Astrocyte of the spinal cord (primary cell): Measurements from ENCODE around the gene BPGM.

ENCODE experiments used
- DNase-seq: peaks from one replicate; pipeline ENCODE4 v3.0.0; 2011; ENCODE audit warnings: low read depth, low spot score
- H3K4me3 ChIP-seq: 2 replicates; pipeline ENCODE4 v1.5.1; 2011; ENCODE audit warnings: low read depth, mild to moderate bottlenecking, low read length, moderate library complexity
- in situ Hi-C: cut with HindIII; loops from 2 replicates; pipeline ENCODE4 v1.10.0; 2017; ENCODE audit warnings: low sequenced_read_pairs
- TF ChIP-seq, protein P1 (sequence below): IDR thresholded peaks from 2 replicates; pipeline ENCODE4 v1.5.1; 2012; ENCODE audit warnings: low read depth, mild to moderate bottlenecking, low read length, inconsistent platforms

BPGM gene

DNA sequence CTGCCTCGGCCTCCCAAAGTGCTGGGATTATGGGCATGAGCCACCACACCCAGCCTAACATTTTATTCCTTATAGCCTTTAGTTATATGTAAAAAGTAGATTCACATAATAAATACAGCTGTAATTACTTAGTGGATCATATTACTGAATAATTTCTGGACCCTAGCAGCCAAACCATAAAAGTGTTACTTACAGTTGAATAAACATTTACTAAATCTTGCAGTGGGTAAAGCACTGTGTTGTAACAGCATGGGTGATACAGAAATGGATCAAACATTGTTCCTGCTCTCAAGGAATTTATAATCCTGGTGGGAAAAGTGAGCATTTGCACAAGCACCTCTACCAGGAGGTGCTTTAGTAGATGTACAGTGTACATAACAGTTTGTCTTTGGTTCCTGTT lies 25.0 kb downstream of the BPGM start:
- DNase-seq: no peak
- in situ Hi-C loops: no loop called here
- TF ChIP-seq, protein P1, sequence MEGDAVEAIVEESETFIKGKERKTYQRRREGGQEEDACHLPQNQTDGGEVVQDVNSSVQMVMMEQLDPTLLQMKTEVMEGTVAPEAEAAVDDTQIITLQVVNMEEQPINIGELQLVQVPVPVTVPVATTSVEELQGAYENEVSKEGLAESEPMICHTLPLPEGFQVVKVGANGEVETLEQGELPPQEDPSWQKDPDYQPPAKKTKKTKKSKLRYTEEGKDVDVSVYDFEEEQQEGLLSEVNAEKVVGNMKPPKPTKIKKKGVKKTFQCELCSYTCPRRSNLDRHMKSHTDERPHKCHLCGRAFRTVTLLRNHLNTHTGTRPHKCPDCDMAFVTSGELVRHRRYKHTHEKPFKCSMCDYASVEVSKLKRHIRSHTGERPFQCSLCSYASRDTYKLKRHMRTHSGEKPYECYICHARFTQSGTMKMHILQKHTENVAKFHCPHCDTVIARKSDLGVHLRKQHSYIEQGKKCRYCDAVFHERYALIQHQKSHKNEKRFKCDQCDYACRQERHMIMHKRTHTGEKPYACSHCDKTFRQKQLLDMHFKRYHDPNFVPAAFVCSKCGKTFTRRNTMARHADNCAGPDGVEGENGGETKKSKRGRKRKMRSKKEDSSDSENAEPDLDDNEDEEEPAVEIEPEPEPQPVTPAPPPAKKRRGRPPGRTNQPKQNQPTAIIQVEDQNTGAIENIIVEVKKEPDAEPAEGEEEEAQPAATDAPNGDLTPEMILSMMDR: no peak
- no peak overlapping the region for H3K4me3 ChIP-seq

GRCh38 chr7:134674424-134674823 lies 27.8 kb downstream of the BPGM start:
- no peak overlapping the region for H3K4me3 ChIP-seq
- in situ Hi-C loops: no loop called here
- no peak for DNase-seq
- TF ChIP-seq, protein P1: no peak

DNA sequence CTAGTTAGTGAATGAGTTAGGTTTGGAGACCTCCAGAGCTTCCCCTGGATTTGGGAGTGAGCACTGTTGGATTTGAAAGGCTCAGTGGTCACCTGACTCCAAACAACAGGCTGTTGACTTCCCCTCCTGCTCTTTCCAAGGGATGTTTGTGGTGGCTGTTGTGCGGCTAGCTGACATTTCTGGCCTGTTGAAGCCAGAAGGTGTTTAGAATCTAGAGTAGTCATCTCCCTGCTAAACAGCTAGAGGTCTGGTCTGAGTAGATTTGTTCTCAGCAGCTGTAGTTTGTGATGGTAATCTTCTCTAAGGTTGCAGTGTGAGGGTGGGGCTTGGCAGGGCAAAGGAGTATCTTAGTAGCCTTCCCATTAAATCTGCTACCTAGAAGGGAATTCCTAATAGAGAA lies 30.1 kb downstream of the BPGM start:
- no peak for DNase-seq
- TF ChIP-seq, protein P1: no peak
- H3K4me3 ChIP-seq: no peak overlapping the region
- in situ Hi-C loops: no loop called here

DNA sequence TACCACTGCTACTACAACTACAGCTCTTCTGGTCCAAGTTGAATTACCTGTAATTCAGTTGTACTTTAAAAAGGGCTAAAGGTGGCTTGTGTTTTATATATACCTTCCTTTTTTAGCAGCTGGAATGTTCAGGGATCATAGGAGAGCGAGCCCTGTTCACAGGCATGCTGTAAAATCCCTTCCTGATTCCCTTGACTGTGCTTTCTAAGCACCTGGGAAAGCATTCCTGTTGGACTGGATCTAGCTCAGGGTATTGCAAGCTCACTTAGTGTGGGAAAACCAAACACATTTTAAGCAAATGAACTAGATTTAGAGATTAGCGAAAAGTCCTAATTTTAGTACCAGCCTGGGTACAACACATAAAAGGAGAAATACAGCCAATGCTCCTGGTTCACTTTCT lies 31.5 kb downstream of the BPGM start:
- in situ Hi-C loops: no loop called here
- no peak for DNase-seq
- TF ChIP-seq, protein P1: no peak
- no peak overlapping the region for H3K4me3 ChIP-seq

- no peak for DNase-seq
- in situ Hi-C loops: no loop called here
- TF ChIP-seq, protein P1: no peak
- H3K4me3 ChIP-seq: no peak overlapping the region
Observed at GRCh38 chr7:134679006-134679405, 32.4 kb downstream of the BPGM start.

GRCh38 chr7:134684165-134684564 lies 37.5 kb downstream of the BPGM start:
- in situ Hi-C loops: no loop called here
- no peak for DNase-seq
- TF ChIP-seq, protein P1: no peak
- H3K4me3 ChIP-seq: no peak overlapping the region

DNA sequence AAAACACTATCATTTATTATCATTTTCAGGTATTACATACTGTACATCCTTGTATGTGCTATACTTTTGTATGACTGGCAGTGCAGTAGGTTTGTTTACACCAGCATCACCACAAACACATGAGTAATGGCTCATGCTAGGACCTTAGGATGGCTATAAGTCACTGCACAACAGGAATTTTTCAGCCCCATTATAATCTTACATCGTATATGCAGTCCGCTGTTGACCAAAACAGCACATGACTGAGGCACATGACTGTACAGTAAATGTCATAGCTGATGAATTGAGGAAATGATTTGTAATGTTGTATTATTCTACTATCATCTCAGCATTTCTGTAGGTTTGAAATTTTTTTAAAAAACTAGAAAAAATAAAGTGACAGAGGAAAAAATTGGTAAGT lies 38.6 kb downstream of the BPGM start:
- no peak for DNase-seq
- H3K4me3 ChIP-seq: no peak overlapping the region
- TF ChIP-seq, protein P1: no peak
- in situ Hi-C loops: no loop called here
